Measurements from ENCODE around the gene BACH1.

Gene BACH1

GRCh38 chr21:29379517-29380054 lies 80.9 kb downstream of the BACH1 start:
- DNase-seq (ENCODE audit: low spot score): no peak

- DNase-seq (ENCODE audit: low spot score): no peak
Measured at GRCh38 chr21:29382030-29382654, 83.4 kb downstream of the BACH1 start.

GRCh38 chr21:29384683-29385359 lies 86.1 kb downstream of the BACH1 start:
- no peak for DNase-seq (ENCODE audit: low spot score)

- DNase-seq (ENCODE audit: low spot score): no peak
Measured at GRCh38 chr21:29385934-29386520, 87.3 kb downstream of the BACH1 start.

- DNase-seq (ENCODE audit: low spot score): no peak
Measured at GRCh38 chr21:29386803-29387202, 88.1 kb downstream of the BACH1 start.

GRCh38 chr21:29387598-29387997 lies 88.9 kb downstream of the BACH1 start:
- DNase-seq (ENCODE audit: low spot score): no peak

GRCh38 chr21:29389136-29389535 lies 90.4 kb downstream of the BACH1 start:
- no peak for DNase-seq (ENCODE audit: low spot score)

- no peak for DNase-seq (ENCODE audit: low spot score)
Measured at GRCh38 chr21:29390778-29391177, 92.1 kb downstream of the BACH1 start.

- DNase-seq (ENCODE audit: low spot score): no peak
Measured at GRCh38 chr21:29394051-29394450, 95.3 kb downstream of the BACH1 start.
